Lower leg skin (tissue), 4 donors: ENCODE data around the gene MRPL58. TPM values are rescaled to one million over a fixed set of nuclear protein-coding genes. Genes with fewer than 3 reads are reported as not detected.

Experiments
- DNase-seq, 2 donors: peaks; one replicate each; pipeline ENCODE4 v3.0.0-alpha.2; 2019; ENCODE audit warnings: low spot score in 2 of 2
- H3K4me3 ChIP-seq: fragments of 200-600 bp; sonication (generic); 2 replicates; pipeline ENCODE4 v1.5.1; 2017; ENCODE audit warnings: mild to moderate bottlenecking, low read depth; ENCODE audit not compliant: poor library complexity, severe bottlenecking
- POLR2A ChIP-seq, 2 donors: fragments of 450-650 bp; IDR thresholded peaks; one replicate each; pipeline ENCODE4 v1.6.1; 2016 to 2017; ENCODE audit warnings: antibody characterized with exemption in 2 of 2, mild to moderate bottlenecking in 1 of 2, moderate library complexity in 1 of 2
- WGBS, 2 donors: methylation state at CpG; one replicate each; pipeline ENCODE4 v1.1.5; 2018; 5-methylcytosine and 5-hydroxymethylcytosine counted together
- intact Hi-C: fragments of 100-400 bp; cut with DNase I; formaldehyde crosslinking; loops from one replicate; pipeline ENCODE4 v1.15.0; 2023; ENCODE audit warnings: low total_unique reads
- total RNA-seq, 4 donors: library from RNA; depleted of rRNA; stranded (reverse); fragments of >200 nt; gene quantifications; one replicate each; pipeline ENCODE4 v1.1.0, GENCODE V29; 2016
- TF ChIP-seq, protein P1 (sequence below), 3 donors: fragments of 450-650 bp; IDR thresholded peaks; one replicate each; pipeline ENCODE4 v1.5.1; 2016; ENCODE audit warnings: antibody characterized with exemption in 3 of 3, mild to moderate bottlenecking in 3 of 3, moderate library complexity in 2 of 3

MRPL58 gene
- total RNA-seq, 4 donors from 2014 or later: 48.6 to 76.4 (median 58.8) TPM

- no peak for DNase-seq
- intact Hi-C loops: loop anchor here (10.0 kb wide), 1 partner anchor 112 kb away; no protein-coding TSS in a partner anchor
- TF ChIP-seq POLR2A (IDR thresholded peaks at IDR 0.05): no peak
- TF ChIP-seq, protein P1, sequence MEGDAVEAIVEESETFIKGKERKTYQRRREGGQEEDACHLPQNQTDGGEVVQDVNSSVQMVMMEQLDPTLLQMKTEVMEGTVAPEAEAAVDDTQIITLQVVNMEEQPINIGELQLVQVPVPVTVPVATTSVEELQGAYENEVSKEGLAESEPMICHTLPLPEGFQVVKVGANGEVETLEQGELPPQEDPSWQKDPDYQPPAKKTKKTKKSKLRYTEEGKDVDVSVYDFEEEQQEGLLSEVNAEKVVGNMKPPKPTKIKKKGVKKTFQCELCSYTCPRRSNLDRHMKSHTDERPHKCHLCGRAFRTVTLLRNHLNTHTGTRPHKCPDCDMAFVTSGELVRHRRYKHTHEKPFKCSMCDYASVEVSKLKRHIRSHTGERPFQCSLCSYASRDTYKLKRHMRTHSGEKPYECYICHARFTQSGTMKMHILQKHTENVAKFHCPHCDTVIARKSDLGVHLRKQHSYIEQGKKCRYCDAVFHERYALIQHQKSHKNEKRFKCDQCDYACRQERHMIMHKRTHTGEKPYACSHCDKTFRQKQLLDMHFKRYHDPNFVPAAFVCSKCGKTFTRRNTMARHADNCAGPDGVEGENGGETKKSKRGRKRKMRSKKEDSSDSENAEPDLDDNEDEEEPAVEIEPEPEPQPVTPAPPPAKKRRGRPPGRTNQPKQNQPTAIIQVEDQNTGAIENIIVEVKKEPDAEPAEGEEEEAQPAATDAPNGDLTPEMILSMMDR (IDR thresholded peaks at IDR 0.05): no peak
- 85 to 89% methylated on average over 13 of the region's 13 CpGs for WGBS, 2 donors
- no peak overlapping the region for H3K4me3 ChIP-seq
Measured at GRCh38 chr17:75063201-75063600, 50.7 kb downstream of the MRPL58 start.

GRCh38 chr17:75063626-75064025 is 51.2 kb downstream of the MRPL58 start:
- WGBS, 2 donors: 83 to 85% methylated on average over 3 of the region's 3 CpGs
- intact Hi-C loops: loop anchor here (10.0 kb wide), 1 partner anchor 111 kb away; no protein-coding TSS in a partner anchor
- DNase-seq: no peak
- H3K4me3 ChIP-seq: no peak overlapping the region
- TF ChIP-seq, protein P1 (IDR thresholded peaks at IDR 0.05): no peak
- no peak for TF ChIP-seq POLR2A (IDR thresholded peaks at IDR 0.05)

GRCh38 chr17:75064040-75064439 is 51.6 kb downstream of the MRPL58 start:
- intact Hi-C loops: loop anchor here (10.0 kb wide), 1 partner anchor 111 kb away; no protein-coding TSS in a partner anchor
- DNase-seq: no peak
- H3K4me3 ChIP-seq: no peak overlapping the region
- 93 to 95% methylated on average over 11 of the region's 11 CpGs for WGBS, 2 donors
- TF ChIP-seq, protein P1 (IDR thresholded peaks at IDR 0.05): no peak
- no peak for TF ChIP-seq POLR2A (IDR thresholded peaks at IDR 0.05)

DNA sequence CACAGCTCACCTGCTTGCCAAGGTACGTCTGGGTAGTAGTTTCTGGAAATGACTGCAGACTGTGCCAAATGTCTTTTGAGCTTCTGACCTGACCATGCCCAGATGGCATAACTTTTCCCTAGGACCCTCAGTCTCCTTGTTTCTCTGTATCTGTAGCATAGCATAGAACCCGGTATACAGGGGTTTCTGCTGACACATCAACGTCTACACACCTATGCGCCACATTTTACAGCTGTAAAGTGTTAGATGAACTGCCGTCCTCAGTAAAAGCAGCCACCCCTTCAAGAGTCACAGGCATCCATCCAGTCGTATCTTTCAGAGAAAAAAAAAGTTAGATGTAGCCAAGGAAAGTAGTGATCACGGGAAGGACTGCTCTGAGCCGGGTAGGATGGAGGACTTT is 52.0 kb downstream of the MRPL58 start:
- no peak for TF ChIP-seq POLR2A (IDR thresholded peaks at IDR 0.05)
- TF ChIP-seq, protein P1 (IDR thresholded peaks at IDR 0.05): no peak
- intact Hi-C loops: loop anchor here (10.0 kb wide), 1 partner anchor 110 kb away; no protein-coding TSS in a partner anchor

GRCh38 chr17:75064867-75065561 is 52.5 kb downstream of the MRPL58 start:
- 91 to 95% methylated on average over 18 of the region's 18 CpGs for WGBS, 2 donors
- DNase-seq: no peak
- intact Hi-C loops: loop anchor here (10.0 kb wide), 1 partner anchor 110 kb away; no protein-coding TSS in a partner anchor
- H3K4me3 ChIP-seq: no peak overlapping the region
- TF ChIP-seq POLR2A (IDR thresholded peaks at IDR 0.05): no peak
- TF ChIP-seq, protein P1 (IDR thresholded peaks at IDR 0.05): no peak

More for the DNA sequence above, 52.0 kb downstream of the MRPL58 start:
- 85 to 88% methylated on average over 8 of the region's 8 CpGs for WGBS, 2 donors
- no peak overlapping the region for H3K4me3 ChIP-seq
- no peak for DNase-seq
